Karpas-422 (cell line): ENCODE measurements around the gene SPDYE2. TPM values are rescaled to one million over a fixed set of nuclear protein-coding genes. Genes with fewer than 3 reads are reported as not detected.
"Not testable (repeated sequence)": the region's sequence is repeated elsewhere in the genome, so short reads cannot be mapped to it uniquely, and the experiment has no call there.

Source experiments
- DNase-seq: peaks from one replicate; pipeline ENCODE4 v3.0.0-alpha.2; 2015
- H2AFZ ChIP-seq: fragments of 200-600 bp; sonication (generic); 2 replicates; pipeline ENCODE4 v1.6.1; 2014; ENCODE audit warnings: antibody characterized with exemption, low read length, mixed read lengths
- H3K27ac ChIP-seq: fragments of 200-600 bp; sonication (generic); 2 replicates; pipeline ENCODE4 v1.5.1; 2014; ENCODE audit warnings: mild to moderate bottlenecking, low read length, moderate library complexity
- H3K27me3 ChIP-seq: fragments of 200-600 bp; sonication (generic); 2 replicates; pipeline ENCODE4 v1.6.1; 2014; ENCODE audit warnings: low read length, mixed read lengths
- H3K36me3 ChIP-seq: fragments of 200-600 bp; sonication (generic); 2 replicates; pipeline ENCODE4 v1.6.1; 2014; ENCODE audit warnings: low read length, mixed read lengths; ENCODE audit not compliant: insufficient read depth
- H3K4me1 ChIP-seq: fragments of 200-600 bp; sonication (generic); 2 replicates; pipeline ENCODE4 v1.6.1; 2014; ENCODE audit warnings: mild to moderate bottlenecking, low read length, mixed read lengths
- H3K4me2 ChIP-seq: fragments of 200-600 bp; sonication (generic); 2 replicates; pipeline ENCODE4 v1.6.1; 2014; ENCODE audit warnings: low read length, low read depth, mild to moderate bottlenecking; ENCODE audit not compliant: poor library complexity, severe bottlenecking
- H3K4me3 ChIP-seq: fragments of 200-600 bp; sonication (generic); 2 replicates; pipeline ENCODE4 v1.5.1; 2014; ENCODE audit warnings: mild to moderate bottlenecking, antibody characterized with exemption, low read length, mixed read lengths
- H3K79me2 ChIP-seq: fragments of 200-600 bp; sonication (generic); 2 replicates; pipeline ENCODE4 v1.6.1; 2014; ENCODE audit warnings: mild to moderate bottlenecking, low read length, mixed read lengths
- H3K9ac ChIP-seq: fragments of 200-600 bp; sonication (generic); 2 replicates; pipeline ENCODE4 v1.6.0; 2014; ENCODE audit warnings: low read length
- H3K9me2 ChIP-seq: fragments of 200-600 bp; sonication (generic), shearing (Covaris generic); replicated peaks from 2 replicates; pipeline ENCODE4 v1.6.0; 2014; ENCODE audit warnings: mild to moderate bottlenecking, low read length, moderate library complexity; ENCODE audit not compliant: insufficient read depth
- H3K9me3 ChIP-seq: fragments of 300-700, 200-600 bp; sonication (generic); 2 replicates; pipeline ENCODE4 v1.6.1; 2014; ENCODE audit warnings: low read length, mixed read lengths
- H4K20me1 ChIP-seq: fragments of 200-600 bp; sonication (generic); 2 replicates; pipeline ENCODE4 v1.6.1; 2014; ENCODE audit warnings: mild to moderate bottlenecking, antibody characterized with exemption, low read length, low read depth; ENCODE audit not compliant: insufficient read depth
- total RNA-seq: library from RNA; depleted of rRNA; stranded (reverse); fragments of >200 nt; shearing (Covaris generic); gene quantifications from 2 replicates; pipeline ENCODE4 v1.2.3, GENCODE V29; 2014; ENCODE audit warnings: low replicate concordance

Gene SPDYE2
- total RNA-seq, 1 experiment from 2014 or later: not detected

- not testable (repeated sequence) for H3K79me2 ChIP-seq, H3K4me3 ChIP-seq, H4K20me1 ChIP-seq, H3K4me1 ChIP-seq, H3K27me3 ChIP-seq, H3K36me3 ChIP-seq, H2AFZ ChIP-seq, H3K27ac ChIP-seq, H3K4me2 ChIP-seq, H3K9me2 ChIP-seq, H3K9ac ChIP-seq, DNase-seq, H3K9me3 ChIP-seq
Observed at GRCh38 chr7:102514881-102515721, 35.9 kb upstream of the SPDYE2 start.

- not testable (repeated sequence) for H3K36me3 ChIP-seq, DNase-seq, H3K27me3 ChIP-seq, H2AFZ ChIP-seq, H3K79me2 ChIP-seq, H3K9me3 ChIP-seq, H3K4me2 ChIP-seq, H3K27ac ChIP-seq, H3K9ac ChIP-seq, H3K9me2 ChIP-seq, H3K4me3 ChIP-seq, H3K4me1 ChIP-seq, H4K20me1 ChIP-seq
Observed at GRCh38 chr7:102515889-102516288, 35.1 kb upstream of the SPDYE2 start.

GRCh38 chr7:102516951-102517350 is 34.1 kb upstream of the SPDYE2 start:
- DNase-seq: not testable (repeated sequence)

GRCh38 chr7:102517550-102518147 is 33.4 kb upstream of the SPDYE2 start, which contains the start of gene RASA4B:
Gene RASA4B (minus strand): TSS chr7:102517777. CDS start chr7:102517710, 67 bp downstream.
- not testable (repeated sequence) for H2AFZ ChIP-seq, H3K4me1 ChIP-seq, H3K27ac ChIP-seq, H3K79me2 ChIP-seq, H3K27me3 ChIP-seq, H4K20me1 ChIP-seq, H3K4me3 ChIP-seq, H3K9me3 ChIP-seq, H3K9me2 ChIP-seq, H3K9ac ChIP-seq, H3K36me3 ChIP-seq
- DNase-seq: peak; percentile 46
- peak within 1 kb of the TSS; percentile 48 for H3K4me2 ChIP-seq

More at GRCh38 chr7:102516951-102517350, 34.1 kb upstream of the SPDYE2 start:
- H3K4me1 ChIP-seq, H3K27me3 ChIP-seq, H3K9me3 ChIP-seq, H3K9ac ChIP-seq, H3K4me3 ChIP-seq, H3K27ac ChIP-seq, H2AFZ ChIP-seq, H3K36me3 ChIP-seq, H3K4me2 ChIP-seq, H3K79me2 ChIP-seq, H3K9me2 ChIP-seq, H4K20me1 ChIP-seq: not testable (repeated sequence)

- DNase-seq: peak; percentile 14
- H3K9me3 ChIP-seq, H3K9me2 ChIP-seq, H2AFZ ChIP-seq, H3K79me2 ChIP-seq, H3K36me3 ChIP-seq, H3K4me2 ChIP-seq, H3K9ac ChIP-seq, H3K4me1 ChIP-seq, H3K4me3 ChIP-seq, H3K27me3 ChIP-seq, H3K27ac ChIP-seq, H4K20me1 ChIP-seq: not testable (repeated sequence)
Observed at GRCh38 chr7:102520797-102521196, 30.2 kb upstream of the SPDYE2 start.

- not testable (repeated sequence) for H3K4me3 ChIP-seq, H3K4me1 ChIP-seq, H3K4me2 ChIP-seq, H3K9me2 ChIP-seq, DNase-seq, H3K9ac ChIP-seq, H3K27me3 ChIP-seq, H2AFZ ChIP-seq, H3K9me3 ChIP-seq, H3K79me2 ChIP-seq, H3K36me3 ChIP-seq, H4K20me1 ChIP-seq, H3K27ac ChIP-seq
Observed at GRCh38 chr7:102524803-102525202, 26.2 kb upstream of the SPDYE2 start.

GRCh38 chr7:102527182-102527581 is 23.8 kb upstream of the SPDYE2 start:
- not testable (repeated sequence) for H3K36me3 ChIP-seq, H4K20me1 ChIP-seq, H3K9me2 ChIP-seq, H3K4me3 ChIP-seq, H3K27ac ChIP-seq, H3K27me3 ChIP-seq, H2AFZ ChIP-seq, H3K4me2 ChIP-seq, H3K79me2 ChIP-seq, H3K9ac ChIP-seq, H3K9me3 ChIP-seq, DNase-seq, H3K4me1 ChIP-seq

GRCh38 chr7:102527822-102528793 is 22.9 kb upstream of the SPDYE2 start:
- not testable (repeated sequence) for H3K36me3 ChIP-seq, H3K27ac ChIP-seq, H3K79me2 ChIP-seq

More at GRCh38 chr7:102527822-102528793, 22.9 kb upstream of the SPDYE2 start:
- DNase-seq, H3K9ac ChIP-seq, H3K9me3 ChIP-seq, H3K9me2 ChIP-seq, H3K4me3 ChIP-seq, H2AFZ ChIP-seq, H4K20me1 ChIP-seq, H3K27me3 ChIP-seq, H3K4me2 ChIP-seq, H3K4me1 ChIP-seq: not testable (repeated sequence)
